ENCODE results near the gene TBL1X.

Gene TBL1X

GRCh38 chrX:9614016-9614415 lies 149.2 kb downstream of the TBL1X start:
- TF ChIP-seq POLR2A (IDR thresholded peaks at IDR 0.05; ENCODE audit: extremely low read depth, insufficient read length) = no peak
- no peak for TF ChIP-seq CTCF (IDR thresholded peaks at IDR 0.05; ENCODE audit: low read depth, low read length)
- no peak for TF ChIP-seq MAX (IDR thresholded peaks at IDR 0.05; ENCODE audit: low read depth, low read length)
- TF ChIP-seq MYC (IDR thresholded peaks at IDR 0.05; ENCODE audit: low read depth, low read length) = no peak
- no peak for DNase-seq (ENCODE audit: low read depth)
- H3K4me3 ChIP-seq (ENCODE audit: low read depth, low read length) = no peak overlapping the region

GRCh38 chrX:9619133-9619532 lies 154.3 kb downstream of the TBL1X start:
- DNase-seq (ENCODE audit: low read depth) = no peak
- TF ChIP-seq POLR2A (IDR thresholded peaks at IDR 0.05; ENCODE audit: extremely low read depth, insufficient read length) (no peak), MAX (IDR thresholded peaks at IDR 0.05; ENCODE audit: low read depth, low read length) (no peak), CTCF (IDR thresholded peaks at IDR 0.05; ENCODE audit: low read depth, low read length) (no peak), MYC (IDR thresholded peaks at IDR 0.05; ENCODE audit: low read depth, low read length) (no peak)
- no peak overlapping the region for H3K4me3 ChIP-seq (ENCODE audit: low read depth, low read length)

- TF ChIP-seq MAX (IDR thresholded peaks at IDR 0.05; ENCODE audit: low read depth, low read length) (no peak), CTCF (IDR thresholded peaks at IDR 0.05; ENCODE audit: low read depth, low read length) (no peak), POLR2A (IDR thresholded peaks at IDR 0.05; ENCODE audit: extremely low read depth, insufficient read length) (no peak)
- DNase-seq (ENCODE audit: low read depth) = no peak
- no peak overlapping the region for H3K4me3 ChIP-seq (ENCODE audit: low read depth, low read length)
Observed at GRCh38 chrX:9619581-9619980, 154.7 kb downstream of the TBL1X start.

GRCh38 chrX:9622128-9622527 lies 157.3 kb downstream of the TBL1X start:
- no peak for DNase-seq (ENCODE audit: low read depth)
- TF ChIP-seq CTCF (IDR thresholded peaks at IDR 0.05; ENCODE audit: low read depth, low read length) = no peak
- no peak overlapping the region for H3K4me3 ChIP-seq (ENCODE audit: low read depth, low read length)

- no peak overlapping the region for H3K4me3 ChIP-seq (ENCODE audit: low read depth, low read length)
- no peak for DNase-seq (ENCODE audit: low read depth)
- TF ChIP-seq POLR2A (IDR thresholded peaks at IDR 0.05; ENCODE audit: extremely low read depth, insufficient read length) (no peak), MYC (IDR thresholded peaks at IDR 0.05; ENCODE audit: low read depth, low read length) (no peak), MAX (IDR thresholded peaks at IDR 0.05; ENCODE audit: low read depth, low read length) (no peak), CTCF (IDR thresholded peaks at IDR 0.05; ENCODE audit: low read depth, low read length) (no peak)
Observed at GRCh38 chrX:9626379-9626778, 161.5 kb downstream of the TBL1X start.

GRCh38 chrX:9627922-9628321 lies 163.1 kb downstream of the TBL1X start:
- DNase-seq (ENCODE audit: low read depth) = no peak
- TF ChIP-seq POLR2A (IDR thresholded peaks at IDR 0.05; ENCODE audit: extremely low read depth, insufficient read length) = no peak
- no peak for TF ChIP-seq MAX (IDR thresholded peaks at IDR 0.05; ENCODE audit: low read depth, low read length)
- no peak for TF ChIP-seq MYC (IDR thresholded peaks at IDR 0.05; ENCODE audit: low read depth, low read length)
- no peak for TF ChIP-seq CTCF (IDR thresholded peaks at IDR 0.05; ENCODE audit: low read depth, low read length)
- H3K4me3 ChIP-seq (ENCODE audit: low read depth, low read length) = no peak overlapping the region

Measured in NB4 (cell line).